ENCODE results near the gene CEP55. TPM values are rescaled to one million over a fixed set of nuclear protein-coding genes. Genes with fewer than 3 reads are reported as not detected.

The CEP55 gene
- total RNA-seq, 2 experiments from 2014 or later: 0.16 to 0.17 TPM

DNA sequence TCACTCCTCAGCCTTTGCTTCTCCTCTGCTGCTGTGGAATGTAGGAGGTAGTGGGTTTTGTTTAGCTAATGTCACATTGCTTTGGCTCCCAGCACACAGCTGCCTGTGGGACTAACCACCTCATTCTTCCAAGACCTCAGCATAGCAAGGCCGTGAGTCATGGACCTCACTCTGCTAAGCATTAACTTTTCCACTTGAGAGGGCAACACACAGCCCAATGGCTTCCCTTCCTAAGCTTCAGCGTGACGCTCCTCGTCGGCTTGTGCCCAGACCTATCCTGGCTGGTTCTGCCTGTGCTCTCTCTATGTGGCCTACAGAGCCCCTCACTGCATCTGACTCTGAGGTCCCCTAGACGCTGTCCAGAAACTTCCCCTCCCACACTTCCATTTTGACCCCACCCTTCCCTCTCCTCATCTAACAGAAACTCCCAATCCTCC, 37.6 kb upstream of the CEP55 start:
- Mint-ChIP-seq H3K36me3 (ENCODE audit: low read depth) (no peaks in the 10 kb centered on the region), H3K27ac (no peak overlapping the region), H3K9me3 (no peaks in the 10 kb centered on the region), H3K4me1 (ENCODE audit: low read depth) (no peaks in the 10 kb centered on the region), H3K4me3 (no peak overlapping the region), H3K27me3 (no peaks in the 10 kb centered on the region)
- no peak overlapping the region for H3K4me3 ChIP-seq (ENCODE audit: low read length)
- POLR2A ChIA-PET: no interaction called here
- no peaks in the 10 kb centered on the region for H3K4me1 ChIP-seq (ENCODE audit: insufficient read depth, low read length)
- DNase-seq: no peak
- no peaks in the 10 kb centered on the region for H3K9me3 ChIP-seq (ENCODE audit: control insufficient read depth in 1 of 2, insufficient read depth in 1 of 2, low read length in 2 of 2)
- no peak overlapping the region for H3K27ac ChIP-seq (ENCODE audit: low read depth in 1 of 2, low read length in 2 of 2)
- TF ChIP-seq, protein P1, sequence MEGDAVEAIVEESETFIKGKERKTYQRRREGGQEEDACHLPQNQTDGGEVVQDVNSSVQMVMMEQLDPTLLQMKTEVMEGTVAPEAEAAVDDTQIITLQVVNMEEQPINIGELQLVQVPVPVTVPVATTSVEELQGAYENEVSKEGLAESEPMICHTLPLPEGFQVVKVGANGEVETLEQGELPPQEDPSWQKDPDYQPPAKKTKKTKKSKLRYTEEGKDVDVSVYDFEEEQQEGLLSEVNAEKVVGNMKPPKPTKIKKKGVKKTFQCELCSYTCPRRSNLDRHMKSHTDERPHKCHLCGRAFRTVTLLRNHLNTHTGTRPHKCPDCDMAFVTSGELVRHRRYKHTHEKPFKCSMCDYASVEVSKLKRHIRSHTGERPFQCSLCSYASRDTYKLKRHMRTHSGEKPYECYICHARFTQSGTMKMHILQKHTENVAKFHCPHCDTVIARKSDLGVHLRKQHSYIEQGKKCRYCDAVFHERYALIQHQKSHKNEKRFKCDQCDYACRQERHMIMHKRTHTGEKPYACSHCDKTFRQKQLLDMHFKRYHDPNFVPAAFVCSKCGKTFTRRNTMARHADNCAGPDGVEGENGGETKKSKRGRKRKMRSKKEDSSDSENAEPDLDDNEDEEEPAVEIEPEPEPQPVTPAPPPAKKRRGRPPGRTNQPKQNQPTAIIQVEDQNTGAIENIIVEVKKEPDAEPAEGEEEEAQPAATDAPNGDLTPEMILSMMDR (IDR thresholded peaks at IDR 0.05): no peak
- H3K27me3 ChIP-seq (ENCODE audit: control insufficient read depth in 1 of 2, insufficient read depth in 2 of 2, low read length in 2 of 2): no peaks in the 10 kb centered on the region
- ATAC-seq (ENCODE audit: poor library complexity): no peak
- CTCF ChIA-PET: no interaction called here
- no peaks in the 10 kb centered on the region for H3K36me3 ChIP-seq (ENCODE audit: insufficient read depth, low read length)
- intact Hi-C loops (cut with DNase I, micrococcal nuclease): no loop called here

DNA sequence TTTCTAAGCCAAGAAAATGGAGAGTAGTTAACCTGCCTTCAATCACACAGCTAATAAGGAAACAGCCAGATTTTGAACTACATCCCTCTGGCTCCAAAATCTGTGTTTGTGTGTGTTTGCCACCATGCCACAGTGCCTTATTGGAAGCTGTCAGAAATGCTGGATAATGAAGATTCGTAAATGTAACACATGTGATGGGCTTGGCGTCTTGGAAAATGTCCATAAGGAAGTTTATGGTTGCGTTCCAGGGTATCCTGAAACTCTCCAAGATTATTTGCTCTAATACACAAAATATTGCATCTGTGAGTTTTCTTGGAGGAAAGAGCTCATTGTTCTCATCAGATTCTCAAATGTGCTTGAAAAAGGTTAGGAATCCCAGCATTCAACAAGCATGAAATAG, 36.9 kb upstream of the CEP55 start:
- Histone ChIP-seq H3K27ac (ENCODE audit: low read depth in 1 of 2, low read length in 2 of 2) (no peak overlapping the region), H3K27me3 (ENCODE audit: control insufficient read depth in 1 of 2, insufficient read depth in 2 of 2, low read length in 2 of 2) (no peaks in the 10 kb centered on the region), H3K4me1 (ENCODE audit: insufficient read depth, low read length) (no peaks in the 10 kb centered on the region), H3K4me3 (ENCODE audit: low read length) (no peak overlapping the region), H3K36me3 (ENCODE audit: insufficient read depth, low read length) (no peaks in the 10 kb centered on the region), H3K9me3 (ENCODE audit: control insufficient read depth in 1 of 2, insufficient read depth in 1 of 2, low read length in 2 of 2) (no peaks in the 10 kb centered on the region)
- H3K36me3 Mint-ChIP-seq (ENCODE audit: low read depth): no peaks in the 10 kb centered on the region
- H3K9me3 Mint-ChIP-seq: no peaks in the 10 kb centered on the region
- no peak overlapping the region for H3K27ac Mint-ChIP-seq
- POLR2A ChIA-PET: no interaction called here
- H3K4me1 Mint-ChIP-seq (ENCODE audit: low read depth): no peaks in the 10 kb centered on the region
- TF ChIP-seq, protein P1 (IDR thresholded peaks at IDR 0.05): no peak
- no peak for ATAC-seq (ENCODE audit: poor library complexity)
- H3K4me3 Mint-ChIP-seq: no peak overlapping the region
- H3K27me3 Mint-ChIP-seq: no peaks in the 10 kb centered on the region
- intact Hi-C loops (cut with DNase I, micrococcal nuclease): no loop called here
- CTCF ChIA-PET: no interaction called here
- no peak for DNase-seq

DNA sequence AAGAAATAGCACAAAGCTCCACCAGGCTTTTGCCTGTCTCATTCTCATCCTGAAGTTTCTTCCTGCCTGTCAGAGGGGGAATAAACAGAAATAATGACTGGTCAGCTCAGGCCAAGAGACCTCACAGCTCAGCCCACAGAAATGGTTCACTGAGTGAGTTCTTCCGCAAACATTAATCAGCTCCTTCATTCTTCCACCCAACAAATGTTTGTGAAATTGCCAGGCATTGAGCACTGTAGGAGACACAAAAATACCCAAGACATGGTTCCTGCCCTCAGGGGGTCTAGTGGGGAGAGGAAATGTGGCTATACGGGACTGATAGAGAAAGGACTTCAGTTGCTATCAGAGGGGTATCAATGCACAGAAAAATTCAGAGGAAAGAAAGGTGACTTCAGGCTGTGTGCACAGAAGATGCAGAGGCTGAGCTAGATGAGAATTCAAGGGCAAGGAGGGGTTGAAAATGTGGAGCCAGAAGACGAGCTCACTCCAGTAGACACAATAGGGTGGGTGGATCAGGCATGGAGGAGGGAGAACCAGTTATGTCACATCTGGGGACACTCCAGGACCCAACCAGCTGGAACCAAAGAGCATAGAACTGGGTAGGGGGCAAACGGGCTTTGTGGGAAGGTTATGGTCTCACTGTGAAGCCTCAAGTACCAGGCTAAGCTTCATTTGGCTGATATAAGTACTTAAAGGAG, 35.2 kb upstream of the CEP55 start:
- no peaks in the 10 kb centered on the region for H3K4me1 ChIP-seq (ENCODE audit: insufficient read depth, low read length)
- H3K36me3 ChIP-seq (ENCODE audit: insufficient read depth, low read length): no peaks in the 10 kb centered on the region
- Mint-ChIP-seq H3K27ac (no peak overlapping the region), H3K4me3 (no peak overlapping the region), H3K9me3 (no peaks in the 10 kb centered on the region), H3K4me1 (ENCODE audit: low read depth) (no peaks in the 10 kb centered on the region), H3K27me3 (no peaks in the 10 kb centered on the region), H3K36me3 (ENCODE audit: low read depth) (no peaks in the 10 kb centered on the region)
- TF ChIP-seq, protein P1 (IDR thresholded peaks at IDR 0.05): no peak
- H3K4me3 ChIP-seq (ENCODE audit: low read length): no peak overlapping the region
- no peak for DNase-seq
- ChIA-PET CTCF (no interaction called here), POLR2A (no interaction called here)
- H3K9me3 ChIP-seq (ENCODE audit: control insufficient read depth in 1 of 2, insufficient read depth in 1 of 2, low read length in 2 of 2): no peaks in the 10 kb centered on the region
- intact Hi-C loops (cut with DNase I, micrococcal nuclease): no loop called here
- no peak for ATAC-seq (ENCODE audit: poor library complexity)
- no peak overlapping the region for H3K27ac ChIP-seq (ENCODE audit: low read depth in 1 of 2, low read length in 2 of 2)
- H3K27me3 ChIP-seq (ENCODE audit: control insufficient read depth in 1 of 2, insufficient read depth in 2 of 2, low read length in 2 of 2): no peaks in the 10 kb centered on the region
